Smooth muscle cell (in vitro differentiated cells): ENCODE data around the gene CNP. TPM values are rescaled to one million over a fixed set of nuclear protein-coding genes. Genes with fewer than 3 reads are reported as not detected.
"Not testable (repeated sequence)": the region's sequence is repeated elsewhere in the genome, so short reads cannot be mapped to it uniquely, and the experiment has no call there.

Experiments used
- DNase-seq: peaks from one replicate; lab custom pipeline; 2025; ENCODE audit not compliant: unreplicated experiment; lab: John Stamatoyannopoulos, UW
- H2AFZ ChIP-seq: fragments of 200-600 bp; sonication (generic); 2 replicates; pipeline ENCODE4 v1.6.0; 2016; ENCODE audit warnings: antibody characterized with exemption, low read depth, mild to moderate bottlenecking
- H3F3A ChIP-seq: fragments of 200-600 bp; sonication (generic); 2 replicates; pipeline ENCODE4 v1.6.0; 2017; ENCODE audit warnings: antibody characterized with exemption, low read depth
- H3K27ac ChIP-seq: fragments of 200-600 bp; sonication (generic); 2 replicates; pipeline ENCODE4 v1.5.1; 2016; ENCODE audit warnings: low read depth, mild to moderate bottlenecking
- H3K27me3 ChIP-seq: fragments of 200-600 bp; sonication (generic); 2 replicates; pipeline ENCODE4 v1.6.1; 2016; ENCODE audit warnings: low read depth, mild to moderate bottlenecking
- H3K36me3 ChIP-seq: fragments of 200-600 bp; sonication (generic); 2 replicates; pipeline ENCODE4 v1.5.1; 2016; ENCODE audit warnings: low read depth
- H3K4me1 ChIP-seq: fragments of 200-600 bp; sonication (generic); 2 replicates; pipeline ENCODE4 v1.5.1; 2016; ENCODE audit warnings: low read depth
- H3K4me2 ChIP-seq: fragments of 200-600 bp; sonication (generic); 2 replicates; pipeline ENCODE4 v1.6.0; 2016; ENCODE audit warnings: mild to moderate bottlenecking
- H3K4me3 ChIP-seq: fragments of 200-600 bp; sonication (generic); 2 replicates; pipeline ENCODE4 v1.5.1; 2016; ENCODE audit warnings: mild to moderate bottlenecking
- H3K79me2 ChIP-seq: fragments of 200-600 bp; sonication (generic); 2 replicates; pipeline ENCODE4 v1.6.0; 2016; ENCODE audit warnings: low read depth, mild to moderate bottlenecking
- H3K9ac ChIP-seq: fragments of 200-600 bp; sonication (generic); 2 replicates; pipeline ENCODE4 v1.6.0; 2016; ENCODE audit warnings: low read depth
- H3K9me3 ChIP-seq: fragments of 200-600 bp; sonication (generic); replicated peaks from 2 replicates; pipeline ENCODE4 v1.5.1; 2016; ENCODE audit warnings: low read depth
- H4K20me1 ChIP-seq: fragments of 200-600 bp; sonication (generic); 2 replicates; pipeline ENCODE4 v1.6.0; 2016; ENCODE audit warnings: low read depth
- CTCF ChIP-seq: fragments of 200-600 bp; sonication (generic); IDR thresholded peaks from 2 replicates; pipeline ENCODE4 v1.5.1; 2017; ENCODE audit warnings: borderline replicate concordance, mild to moderate bottlenecking, antibody characterized with exemption; ENCODE audit not compliant: insufficient read depth, poor library complexity, severe bottlenecking
- WGBS: methylation state at CpG from one replicate; pipeline ENCODE4 v1.1.7; 2016; ENCODE audit warnings: low lambda C conversion rate; 5-methylcytosine and 5-hydroxymethylcytosine counted together
- polyA plus RNA-seq: library from polyadenylated mRNA; unstranded; fragments of >200 nt; fragmentation: Nextera tagmentation; extraction: Ambion mirVana; gene quantifications from 2 replicates; pipeline ENCODE4 v1.2.1, GENCODE V29; 2016
- total RNA-seq: library from RNA; depleted of rRNA; stranded (reverse); fragments of >200 nt; gene quantifications from 2 replicates; pipeline ENCODE4 v1.2.3, GENCODE V29; 2014

The CNP gene
- total and polyA plus RNA-seq, 2 experiments from 2014 or later: 34.7 to 60.1 TPM

- H4K20me1 ChIP-seq: peaks cover 100% of the 10 kb centered on the region
- H3K4me2 ChIP-seq: no peak overlapping the region
- DNase-seq: no peak
- H3K9me3 ChIP-seq: no peaks in the 10 kb centered on the region
- TF ChIP-seq CTCF: no peak
- H3K79me2 ChIP-seq: peaks cover 100% of the 10 kb centered on the region
- H3K27ac ChIP-seq: peak overlapping the region; percentile 28
- no peaks in the 10 kb centered on the region for H3K27me3 ChIP-seq
- no peaks in the 10 kb centered on the region for H3K36me3 ChIP-seq
- no peak overlapping the region for H3K4me3 ChIP-seq
- WGBS: 97% methylated on average over 3 of the region's 3 CpGs
- peaks cover 4% of the 10 kb centered on the region for H3K4me1 ChIP-seq
- peaks cover 2% of the 10 kb centered on the region for H3F3A ChIP-seq
- no peak overlapping the region for H3K9ac ChIP-seq
- H2AFZ ChIP-seq: no peak overlapping the region
These were observed 44.4 kb downstream of the CNP start for GRCh38 chr17:42010898-42011516.

- peaks cover 97% of the 10 kb centered on the region for H3K79me2 ChIP-seq
- H3K9ac ChIP-seq, H3F3A ChIP-seq, H3K27me3 ChIP-seq, H3K36me3 ChIP-seq, H3K4me3 ChIP-seq, H3K9me3 ChIP-seq, H3K4me1 ChIP-seq, H3K4me2 ChIP-seq, H2AFZ ChIP-seq, H3K27ac ChIP-seq, DNase-seq: not testable (repeated sequence)
- peaks cover 87% of the 10 kb centered on the region for H4K20me1 ChIP-seq
- 77% methylated on average over 4 of the region's 4 CpGs for WGBS
These were observed 45.8 kb downstream of the CNP start for GRCh38 chr17:42012363-42012762.

GRCh38 chr17:42013740-42014139 lies 47.1 kb downstream of the CNP start:
- H3K4me2 ChIP-seq, H3K9ac ChIP-seq, H3K27ac ChIP-seq, H3K36me3 ChIP-seq, H3F3A ChIP-seq, H3K27me3 ChIP-seq, H3K9me3 ChIP-seq, H2AFZ ChIP-seq, H3K4me3 ChIP-seq, DNase-seq: not testable (repeated sequence)
- Histone ChIP-seq H4K20me1 (peaks cover 73% of the 10 kb centered on the region), H3K79me2 (peaks cover 83% of the 10 kb centered on the region), H3K4me1 (peaks cover 15% of the 10 kb centered on the region)
- WGBS: 98% methylated on average over 12 of the region's 12 CpGs

- Histone ChIP-seq H3K4me2 (peak overlapping the region; percentile 97), H3K9ac (peak overlapping the region; percentile 99), H3K4me3 (peak overlapping the region; percentile 89), H4K20me1 (peaks cover 46% of the 10 kb centered on the region), H3K9me3 (no peaks in the 10 kb centered on the region), H3K4me1 (peaks cover 25% of the 10 kb centered on the region), H3K27me3 (no peaks in the 10 kb centered on the region), H3K79me2 (peaks cover 71% of the 10 kb centered on the region), H3K27ac (peak overlapping the region; percentile 97), H3K36me3 (no peaks in the 10 kb centered on the region), H3F3A (no peaks in the 10 kb centered on the region), H2AFZ (peak overlapping the region; percentile 65)
- no peak for DNase-seq
- no peak for TF ChIP-seq CTCF
- 10% methylated on average over 12 of the region's 12 CpGs for WGBS
These were observed 49.8 kb downstream of the CNP start for GRCh38 chr17:42016411-42016831.
